T-cell (primary cell): ENCODE measurements around the gene CCDC3. TPM values are rescaled to one million over a fixed set of nuclear protein-coding genes. Genes with fewer than 3 reads are reported as not detected.
A peak's percentile ranks its signal among the peaks of the same experiment; 100 is the strongest.

Experiments used
- ATAC-seq, 4 experiments: fragments of 200-7000 bp in 3 of 4; fragments of 150-1000 bp in 1 of 4; cut with Tn5 transposase; replicated peaks in 1 of 4; 1 replicate in 3 of 4; 2 replicates in 1 of 4; pipeline ENCODE4 v1.10.0; 2021; ENCODE audit warnings: moderate library complexity in 3 of 4, mild to moderate bottlenecking in 2 of 4, moderate number of reproducible peaks in 1 of 4
- CTCF ChIA-PET, 2 donors: fragments of 300-600 bp; sonication (Branson Sonifier 250); formaldehyde crosslinking; loops; one replicate each; lab custom pipeline; 2022; ENCODE audit warnings: antibody characterized with exemption in 2 of 2; lab: Charles Lee
- POLR2A ChIA-PET, 2 donors: fragments of 300-600 bp; sonication (Branson Sonifier 250); formaldehyde crosslinking; loops; one replicate each; lab custom pipeline; 2022; ENCODE audit warnings: antibody characterized with exemption in 2 of 2; lab: Charles Lee
- DNase-seq, 35 experiments: peaks; one replicate each; pipeline versions ENCODE4 v3.0.0 to v3.0.0-alpha.2; 2013 to 2023
- H3K27ac ChIP-seq: one replicate; pipeline ENCODE4 v1.5.1; 2013; ENCODE audit warnings: low read length
- H3K27me3 ChIP-seq, 2 experiments: replicated peaks in 1 of 2; 1 replicate in 1 of 2; 2 replicates in 1 of 2; pipeline versions ENCODE4 v1.6.1 to v1.7.0; 2013; ENCODE audit warnings: low read length in 1 of 2, mixed read lengths in 1 of 2; ENCODE audit not compliant: control insufficient read depth in 2 of 2, insufficient read depth in 2 of 2; ENCODE audit errors: extremely low read depth in 1 of 2
- H3K36me3 ChIP-seq, 2 donors: 1 replicate in 1 of 2; 2 replicates in 1 of 2; pipeline versions ENCODE4 v1.6.1 to v1.7.0; 2013; ENCODE audit warnings: low read length in 1 of 2; ENCODE audit not compliant: control insufficient read depth in 2 of 2, insufficient read depth in 1 of 2; ENCODE audit errors: extremely low read depth in 1 of 2
- H3K4me1 ChIP-seq, 2 experiments: 1 replicate in 1 of 2; 2 replicates in 1 of 2; pipeline versions ENCODE4 v1.6.1 to v1.7.0; 2013; ENCODE audit warnings: low read length in 2 of 2, mixed read lengths in 1 of 2; ENCODE audit not compliant: insufficient read depth in 2 of 2, control insufficient read depth in 1 of 2; ENCODE audit errors: extremely low read depth in 1 of 2
- H3K4me3 ChIP-seq, 2 donors: 1 replicate in 1 of 2; 2 replicates in 1 of 2; pipeline versions ENCODE4 v1.5.1 to v1.7.0; 2013; ENCODE audit warnings: mild to moderate bottlenecking in 2 of 2, low read length in 1 of 2, moderate library complexity in 1 of 2; ENCODE audit not compliant: control insufficient read depth in 1 of 2; ENCODE audit errors: extremely low read depth in 1 of 2
- H3K9me3 ChIP-seq: 2 replicates; pipeline ENCODE4 v1.7.0; 2013
- H3K27ac Mint-ChIP-seq, 2 donors: one replicate each; pipeline ENCODE4 v1.8.0; 2020 to 2021; ENCODE audit warnings: mild to moderate bottlenecking in 2 of 2, mixed read lengths in 2 of 2
- H3K27me3 Mint-ChIP-seq, 2 donors: one replicate each; pipeline ENCODE4 v1.8.0; 2021 to 2022; ENCODE audit warnings: mixed read lengths in 2 of 2
- H3K36me3 Mint-ChIP-seq: one replicate; pipeline ENCODE4 v1.8.0; 2021; ENCODE audit warnings: mixed read lengths
- H3K4me1 Mint-ChIP-seq, 3 donors: one replicate each; pipeline ENCODE4 v1.8.0; 2020 to 2022; ENCODE audit warnings: mixed read lengths in 3 of 3, mild to moderate bottlenecking in 1 of 3
- H3K4me3 Mint-ChIP-seq, 3 donors: one replicate each; pipeline ENCODE4 v1.8.0; 2020 to 2022; ENCODE audit warnings: mild to moderate bottlenecking in 3 of 3, mixed read lengths in 3 of 3, moderate library complexity in 3 of 3
- H3K9me3 Mint-ChIP-seq, 3 donors: one replicate each; pipeline ENCODE4 v1.8.0; 2020 to 2022; ENCODE audit warnings: mixed read lengths in 3 of 3
- WGBS: methylation state at CpG from one replicate; pipeline ENCODE4 v1.1.5; 2013; ENCODE audit warnings: missing lambda C conversion rate; ENCODE audit not compliant: insufficient coverage; 5-methylcytosine and 5-hydroxymethylcytosine counted together
- total RNA-seq, 35 experiments: library from RNA in 6 of 35; stranded (reverse) in 6 of 35; fragments of 120-200 nt in 1 of 35; gene quantifications; one replicate each; pipeline versions ENCODE4 v1.2.1 to v1.2.4 and lab custom pipeline; 2013 to 2026

The CCDC3 gene
- total RNA-seq (under 1 TPM in 3 of 5 donors, not detected in 2; 0.06 to 0.20 (median 0.16) TPM), total RNA-seq (lab: John Stamatoyannopoulos, UW) (0 to 0.35 (median 0.12) reads per million in 29 experiments)
- 0.09 TPM for total RNA-seq (2013)

DNA sequence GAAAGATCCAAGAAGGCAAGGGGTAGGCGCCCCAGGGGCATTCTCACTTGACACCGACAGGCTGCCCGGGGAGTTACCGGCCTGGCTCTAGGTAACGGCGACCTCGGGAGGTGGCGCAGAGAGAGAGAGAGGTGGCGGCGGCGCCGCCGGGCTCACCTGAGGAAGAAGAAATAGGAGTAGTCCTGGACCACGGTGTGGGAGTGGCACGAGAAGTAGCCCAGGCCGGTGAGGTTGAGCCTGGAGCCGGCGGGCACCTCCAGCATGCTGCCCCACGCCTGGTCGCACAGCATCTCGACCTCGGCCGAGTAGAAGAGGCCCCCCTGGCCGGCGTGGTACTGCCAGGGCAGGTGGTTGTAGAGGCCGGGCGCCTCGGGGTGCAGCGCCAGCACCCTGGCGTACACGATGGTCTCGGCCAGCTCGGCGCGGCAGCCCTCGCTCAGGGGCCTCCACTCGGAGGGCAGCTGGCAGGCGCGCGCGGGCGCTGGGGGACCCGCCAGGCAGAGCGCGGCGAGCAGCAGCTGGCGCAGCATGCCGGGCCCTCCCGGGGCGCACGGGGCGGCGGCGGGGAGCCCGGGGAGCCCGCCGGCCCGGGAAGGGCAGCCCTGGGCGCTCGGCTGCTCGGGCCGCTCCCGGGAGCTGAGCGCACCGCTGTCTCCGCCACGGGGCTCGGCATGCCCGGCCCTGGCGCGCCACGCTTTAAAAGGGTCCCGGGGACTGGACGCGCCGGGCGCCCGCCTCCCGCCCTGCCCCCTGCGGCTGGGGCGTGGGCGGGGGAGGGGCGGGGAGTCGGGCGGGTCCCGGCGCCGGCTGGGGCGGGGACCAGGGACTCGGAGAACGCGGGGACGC lies at the start of gene CCDC3:
CCDC3 (minus strand) TSS at position 673 of the 846 bp plus-strand sequence; CDS start at position 530, 143 bp downstream.
- Histone ChIP-seq H3K4me3 (peak within 1 kb of the TSS in 1 of 2 donors; percentile 15), H3K9me3 (no peaks in the 10 kb centered on the region), H3K27ac (no peak within 1 kb of the TSS), H3K27me3 (peaks cover 16 to 25% of the 10 kb centered on the region in 2 experiments), H3K4me1 (no peaks in the 10 kb centered on the region), H3K36me3 (no peaks in the 10 kb centered on the region)
- Mint-ChIP-seq H3K36me3 (no peaks in the 10 kb centered on the region), H3K27me3 (peaks cover 62 to 68% of the 10 kb centered on the region in 2 donors), H3K4me1 (peaks cover 0 to 15% (median 12%) of the 10 kb centered on the region in 3 donors), H3K4me3 (peak within 1 kb of the TSS; percentile 25 to 68 (median 40)), H3K9me3 (no peaks in the 10 kb centered on the region), H3K27ac (no peak within 1 kb of the TSS)
- ChIA-PET POLR2A (no interaction called here), CTCF (no interaction called here)
- ATAC-seq (no peak), DNase-seq (no peak)
- 6% methylated on average over 86 of the region's 93 CpGs for WGBS

DNA sequence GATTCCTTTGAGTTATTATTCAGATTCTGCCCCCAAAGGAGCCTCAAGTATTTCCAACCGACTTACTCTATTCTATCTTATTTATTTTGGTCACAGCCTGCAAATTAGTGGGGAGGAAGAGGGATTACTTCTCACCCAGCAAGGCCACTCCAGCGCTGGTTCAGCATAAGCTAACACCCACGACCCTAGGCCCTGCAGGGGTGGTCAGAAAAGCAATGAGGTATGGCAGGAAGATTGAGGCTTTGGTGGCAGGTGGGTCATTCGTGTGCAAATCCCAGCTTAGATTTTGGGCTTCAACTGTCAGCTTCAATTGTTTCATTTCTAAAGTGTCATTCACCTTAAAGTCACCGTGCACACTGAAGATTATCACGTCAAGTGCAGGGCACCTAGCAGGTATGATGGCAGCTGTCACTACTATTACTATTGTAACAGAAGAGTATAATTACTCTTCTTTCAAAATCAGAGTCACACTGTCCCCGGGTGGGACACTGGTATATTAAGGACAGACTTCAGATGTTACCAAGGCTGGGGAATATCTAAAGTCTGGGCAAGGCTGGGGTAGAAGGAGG lies 49.7 kb upstream of the CCDC3 start:
- Histone ChIP-seq H3K4me1 (no peaks in the 10 kb centered on the region), H3K27ac (no peak overlapping the region), H3K27me3 (peaks cover 2 to 23% of the 10 kb centered on the region in 2 experiments), H3K9me3 (no peaks in the 10 kb centered on the region), H3K4me3 (no peak overlapping the region), H3K36me3 (no peaks in the 10 kb centered on the region)
- DNase-seq (no peak), ATAC-seq (no peak)
- Mint-ChIP-seq H3K4me1 (no peaks in the 10 kb centered on the region), H3K36me3 (no peaks in the 10 kb centered on the region), H3K27ac (no peak overlapping the region), H3K4me3 (no peak overlapping the region), H3K9me3 (no peaks in the 10 kb centered on the region), H3K27me3 (peaks cover 8 to 14% of the 10 kb centered on the region in 2 donors)
- 50% methylated on average over 2 of the region's 7 CpGs for WGBS
- ChIA-PET POLR2A (no interaction called here), CTCF (no interaction called here)

DNA sequence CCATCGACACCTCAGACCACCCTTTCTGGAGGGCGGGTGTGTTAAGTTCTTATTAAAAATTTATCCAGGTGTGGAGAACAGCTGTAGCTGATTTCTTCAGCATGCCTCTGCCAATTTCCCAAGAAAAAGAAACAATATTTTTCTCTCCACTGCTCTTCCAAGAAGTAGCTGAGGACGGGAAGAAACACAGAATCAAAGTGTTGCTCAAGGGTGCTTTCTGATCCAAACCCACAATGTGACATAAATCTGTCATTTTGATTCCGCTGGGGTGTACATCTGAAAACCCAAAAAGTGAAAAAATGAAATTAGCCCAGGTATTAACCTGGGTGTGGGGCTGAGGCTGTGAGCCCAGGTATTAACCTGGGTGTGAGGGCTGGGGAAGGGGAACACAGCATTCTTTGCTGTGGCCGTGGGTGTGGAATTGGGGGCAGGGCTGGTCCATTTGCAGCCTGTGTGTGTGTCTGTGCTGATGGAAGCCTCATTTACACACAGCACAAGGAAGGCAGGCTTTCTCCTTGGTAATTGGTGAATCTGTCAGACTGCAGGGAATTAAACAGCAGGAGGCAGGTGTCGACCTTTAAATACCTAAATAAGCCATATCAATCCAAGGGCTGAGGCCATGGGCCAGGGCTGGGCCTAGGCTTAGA lies 48.4 kb upstream of the CCDC3 start:
- Histone ChIP-seq H3K36me3 (no peaks in the 10 kb centered on the region), H3K4me3 (no peak overlapping the region), H3K27ac (no peak overlapping the region), H3K4me1 (no peaks in the 10 kb centered on the region), H3K9me3 (no peaks in the 10 kb centered on the region), H3K27me3 (peaks cover 2 to 25% of the 10 kb centered on the region in 2 experiments)
- ChIA-PET CTCF (no interaction called here), POLR2A (no interaction called here)
- Mint-ChIP-seq H3K4me3 (no peak overlapping the region), H3K36me3 (no peaks in the 10 kb centered on the region), H3K9me3 (no peaks in the 10 kb centered on the region), H3K27me3 (peaks cover 6 to 14% of the 10 kb centered on the region in 2 donors), H3K27ac (no peak overlapping the region), H3K4me1 (no peaks in the 10 kb centered on the region)
- DNase-seq (no peak), ATAC-seq (no peak)
- 60% methylated on average over 1 of the region's 6 CpGs for WGBS

DNA sequence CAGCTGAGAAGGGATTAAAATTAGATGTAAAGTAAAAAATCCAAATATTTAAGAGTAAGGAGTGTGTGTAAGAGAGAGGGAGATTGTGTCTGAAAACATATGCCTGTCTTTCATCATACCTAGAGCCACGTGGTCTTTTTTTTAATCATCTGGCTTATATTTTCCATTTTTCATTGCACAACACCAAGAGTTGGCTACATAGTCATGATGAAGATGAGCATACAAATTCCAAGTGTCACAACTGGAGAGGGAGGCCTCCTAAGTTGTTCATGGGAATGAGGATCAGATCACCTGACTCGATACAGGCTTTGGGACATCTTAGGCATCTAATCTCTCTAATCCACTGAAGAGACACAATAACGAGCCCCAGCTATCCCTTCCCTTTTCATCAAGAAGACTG lies 47.2 kb upstream of the CCDC3 start:
- ATAC-seq, result no peak
- no peak overlapping the region for H3K27ac ChIP-seq
- Mint-ChIP-seq H3K27me3 (peaks cover 5 to 11% of the 10 kb centered on the region in 2 donors), H3K4me1 (no peaks in the 10 kb centered on the region), H3K36me3 (no peaks in the 10 kb centered on the region), H3K27ac (no peak overlapping the region), H3K9me3 (no peaks in the 10 kb centered on the region), H3K4me3 (no peak overlapping the region)
- no peak overlapping the region for H3K4me3 ChIP-seq
- no CpG with 5 or more reads among the region's 3 CpGs for WGBS
- no peaks in the 10 kb centered on the region for H3K4me1 ChIP-seq
- CTCF ChIA-PET, result no interaction called here
- peaks cover 2 to 20% of the 10 kb centered on the region in 2 experiments for H3K27me3 ChIP-seq
- H3K9me3 ChIP-seq, result no peaks in the 10 kb centered on the region
- POLR2A ChIA-PET, result no interaction called here
- DNase-seq, result no peak
- H3K36me3 ChIP-seq, result no peaks in the 10 kb centered on the region

GRCh38 chr10:13047529-13048206 lies 46.2 kb upstream of the CCDC3 start:
- H3K4me3 Mint-ChIP-seq, result no peak overlapping the region
- H3K9me3 Mint-ChIP-seq, result peaks cover 0 to 4% (median 2%) of the 10 kb centered on the region in 3 donors
- H3K27ac ChIP-seq, result no peak overlapping the region
- ChIA-PET CTCF (no interaction called here), POLR2A (interaction anchor here in 1 of 2 donors (0.6 kb wide), 1 partner anchor 36 kb away, joined by 4 read pairs; no protein-coding TSS in a partner anchor)
- no peaks in the 10 kb centered on the region for H3K4me1 Mint-ChIP-seq
- ATAC-seq, result no peak
- H3K4me3 ChIP-seq, result no peak overlapping the region
- DNase-seq, result no peak
- no peak overlapping the region for H3K27ac Mint-ChIP-seq
- H3K36me3 Mint-ChIP-seq, result no peaks in the 10 kb centered on the region
- H3K27me3 Mint-ChIP-seq, result peaks cover 5 to 14% of the 10 kb centered on the region in 2 donors
- no peaks in the 10 kb centered on the region for H3K9me3 ChIP-seq
- WGBS, result 82% methylated on average over 7 of the region's 12 CpGs
- no peaks in the 10 kb centered on the region for H3K4me1 ChIP-seq
- H3K27me3 ChIP-seq, result peaks cover 2 to 20% of the 10 kb centered on the region in 2 experiments
- H3K36me3 ChIP-seq, result no peaks in the 10 kb centered on the region
